CD4-positive, alpha-beta T cell treated with Interleukin-17A for 4 hours (primary cell): Measurements from ENCODE around the gene OR6B2.

ENCODE experiments used
- DNase-seq: peaks from one replicate; pipeline ENCODE4 v3.0.0-alpha.2; 2020; ENCODE audit warnings: mixed read lengths

The OR6B2 gene

DNA sequence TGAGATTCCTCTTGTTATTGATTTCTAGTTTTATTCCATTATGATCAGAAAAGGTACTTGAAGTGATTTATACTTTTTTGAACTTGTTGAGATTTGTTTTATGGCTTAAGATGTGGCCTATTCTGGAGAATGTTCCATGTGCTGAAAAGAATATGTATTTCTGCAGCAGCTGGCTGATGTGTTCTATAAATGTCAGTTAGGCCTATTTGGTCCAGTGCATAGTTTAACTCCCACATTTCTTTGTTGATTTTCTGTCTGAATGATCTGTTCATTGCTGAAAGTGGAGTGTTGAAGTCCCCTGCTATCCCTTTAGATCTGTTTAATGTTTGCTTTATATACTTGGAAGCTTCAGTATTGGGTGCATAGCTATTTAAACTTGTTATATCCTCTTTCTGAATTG is 7.1 kb upstream of the OR6B2 start:
- no peak for DNase-seq

DNA sequence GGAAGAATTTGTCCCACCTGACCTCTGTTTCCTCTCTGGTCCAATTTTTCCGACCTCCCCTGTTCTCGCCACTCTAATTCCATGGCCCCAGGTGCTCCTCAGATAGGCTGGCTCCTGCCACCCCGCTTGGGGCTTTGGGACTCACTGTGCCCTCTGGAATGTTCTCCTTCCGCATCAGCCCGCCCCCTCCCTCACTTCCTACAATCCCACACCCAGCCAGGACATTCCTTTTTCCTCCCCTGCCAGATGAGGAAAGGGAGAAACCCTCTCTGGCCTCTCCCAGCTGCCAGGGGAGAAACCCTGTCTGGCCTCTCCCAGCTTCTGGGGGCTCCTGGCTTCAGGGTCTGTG is 3.1 kb upstream of the OR6B2 start:
- DNase-seq: no peak

DNA sequence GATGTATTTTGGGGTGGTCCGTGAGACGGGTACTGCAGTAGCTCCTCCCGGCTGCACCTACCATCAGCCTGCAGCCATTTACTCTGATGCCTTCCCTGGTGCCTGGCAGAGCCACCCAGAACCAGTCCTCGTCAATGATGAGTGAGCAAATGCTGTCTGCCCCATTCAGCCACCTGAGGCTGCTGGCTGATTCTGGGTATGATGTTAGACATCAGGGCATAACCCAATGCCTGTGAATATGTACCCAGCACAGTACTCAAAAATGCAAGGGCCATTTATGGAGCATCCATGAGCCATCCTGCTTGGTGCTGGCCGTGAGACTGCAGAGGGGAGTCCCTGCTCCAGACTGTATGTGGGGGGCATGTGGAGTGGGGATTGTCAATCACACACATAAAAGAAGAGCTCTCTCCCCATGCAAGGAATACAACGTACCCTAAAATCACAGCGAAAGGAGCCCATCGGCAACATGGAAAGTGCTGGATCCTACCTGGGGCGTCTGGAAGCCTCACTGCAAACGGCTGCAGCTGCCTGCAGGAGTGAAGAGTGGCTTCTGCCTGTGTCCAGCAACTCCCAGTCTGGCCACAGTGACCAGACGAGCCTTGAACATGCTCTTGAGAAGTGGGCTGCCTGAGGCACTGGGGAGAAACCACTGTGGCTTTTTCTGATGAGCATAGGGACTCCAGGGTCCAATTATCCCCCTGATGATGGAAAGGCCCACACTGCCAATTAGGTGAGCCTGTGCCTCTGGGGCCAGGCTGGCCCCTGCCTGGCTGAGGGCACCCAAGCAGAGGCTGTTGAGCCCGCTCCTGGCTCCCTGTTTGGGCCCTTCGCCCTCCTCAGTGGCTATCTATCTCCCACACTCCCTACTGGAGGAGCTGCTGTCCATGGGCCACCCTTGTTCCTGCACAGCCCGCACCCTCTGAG is 2.4 kb upstream of the OR6B2 start:
- DNase-seq: no peak

- DNase-seq: no peak
These were observed 5.5 kb downstream of the OR6B2 start for GRCh38 chr2:240024766-240025165.

DNA sequence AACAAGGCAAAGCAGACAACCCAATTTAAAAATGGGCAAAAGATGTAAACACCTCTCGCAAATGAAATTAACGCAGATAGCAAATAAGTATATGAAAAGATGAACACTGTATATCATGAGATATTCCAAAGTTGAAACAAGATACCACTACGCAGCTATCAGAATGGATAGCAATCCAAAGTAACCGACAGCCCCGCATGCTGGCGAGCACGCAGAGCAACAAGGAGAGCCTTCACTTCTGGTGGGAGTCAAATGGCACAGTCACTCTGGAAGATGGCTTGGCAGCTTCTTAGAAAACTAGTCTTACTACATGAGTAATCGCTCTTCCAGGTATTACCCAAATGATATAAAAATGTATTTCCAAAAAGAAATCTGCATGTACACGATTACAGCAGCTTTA is 6.4 kb downstream of the OR6B2 start:
- no peak for DNase-seq

DNA sequence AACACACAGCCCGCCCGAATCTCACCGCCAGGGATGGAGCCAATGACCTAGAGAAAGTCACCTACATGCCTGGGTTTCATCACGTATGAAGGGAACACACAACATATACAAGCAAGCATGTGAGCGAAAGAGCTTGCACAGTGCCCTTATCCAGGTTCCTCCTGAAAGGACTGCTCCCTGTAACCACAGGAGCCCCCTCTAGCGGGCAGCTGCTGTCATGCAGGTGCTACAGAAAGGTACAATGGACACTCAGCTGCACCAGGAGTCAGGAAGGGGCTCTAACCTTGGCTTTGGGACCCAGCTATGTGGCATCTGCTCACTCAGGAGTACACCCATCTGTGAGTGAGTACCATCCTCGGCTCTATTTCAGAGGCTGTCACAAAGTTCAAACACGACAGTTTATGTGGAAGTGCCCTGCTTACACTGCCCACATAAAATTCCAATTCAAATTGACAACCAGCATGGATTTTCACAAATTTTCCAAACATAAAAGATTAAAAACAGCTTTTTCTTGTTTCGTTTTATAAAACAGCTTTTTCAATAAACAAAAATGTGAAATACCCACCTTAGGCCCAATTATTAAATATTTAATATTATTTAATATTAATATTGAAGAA is 8.6 kb downstream of the OR6B2 start:
- DNase-seq: peak; percentile 74

GRCh38 chr2:240018071-240018750 is 12.0 kb downstream of the OR6B2 start:
- no peak for DNase-seq

GRCh38 chr2:240014327-240014726 is 15.9 kb downstream of the OR6B2 start:
- no peak for DNase-seq

- no peak for DNase-seq
These were observed 16.9 kb downstream of the OR6B2 start for GRCh38 chr2:240013343-240013742.

- no peak for DNase-seq
These were observed 27.2 kb downstream of the OR6B2 start for GRCh38 chr2:240002983-240003382.

GRCh38 chr2:240000671-240001070 is 29.6 kb downstream of the OR6B2 start:
- no peak for DNase-seq

GRCh38 chr2:239997686-239998409 is 32.4 kb downstream of the OR6B2 start:
- DNase-seq: no peak

DNA sequence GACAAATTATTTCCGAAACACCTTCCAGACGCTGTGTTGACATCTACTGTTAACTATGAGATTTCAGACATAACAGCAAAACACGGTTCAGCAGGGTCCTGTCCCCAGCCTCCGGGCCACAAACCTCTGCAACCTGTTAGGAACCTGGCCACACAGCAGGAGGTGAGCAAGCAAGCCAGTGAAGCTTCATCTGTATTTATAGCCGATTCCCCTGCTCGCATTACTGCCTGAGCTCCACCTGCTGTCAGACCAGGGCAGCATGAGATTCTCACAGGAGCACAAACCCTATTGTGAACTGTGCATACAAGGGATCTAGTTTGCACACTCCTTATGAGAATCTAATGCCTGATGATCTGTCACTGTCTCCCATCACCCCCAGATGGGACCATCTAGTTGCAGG is 36.1 kb downstream of the OR6B2 start:
- no peak for DNase-seq

GRCh38 chr2:239993291-239993690 is 36.9 kb downstream of the OR6B2 start:
- no peak for DNase-seq

DNA sequence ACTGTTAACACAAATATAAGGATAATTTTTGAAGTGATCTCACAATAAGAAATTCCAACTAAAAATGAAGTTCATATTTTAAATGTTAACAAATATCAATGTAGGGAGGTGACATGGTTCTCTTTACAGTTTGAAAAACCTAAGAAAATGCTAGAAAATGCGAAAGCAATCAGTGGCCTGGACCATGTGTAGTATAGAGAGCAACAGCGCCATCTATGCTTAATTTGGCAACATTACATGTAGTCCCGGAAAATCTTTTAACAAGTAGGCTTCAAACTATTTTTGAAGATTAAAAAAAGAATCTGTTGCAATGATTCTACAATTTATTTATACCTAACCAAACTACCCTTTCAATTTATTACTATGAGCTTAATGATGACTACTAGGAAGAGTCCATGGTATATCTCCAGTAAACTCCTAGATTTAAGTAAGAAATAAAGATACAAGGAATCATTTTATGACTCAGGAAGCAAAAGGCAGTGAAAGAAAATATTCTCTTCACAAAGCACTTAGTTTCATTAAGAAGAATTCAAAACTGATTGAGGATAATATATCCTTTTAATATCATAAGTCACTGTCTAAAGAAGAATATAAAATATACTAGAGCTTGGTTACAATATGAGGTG is 38.4 kb downstream of the OR6B2 start:
- DNase-seq: peak; percentile 13

GRCh38 chr2:239990966-239991365 is 39.3 kb downstream of the OR6B2 start:
- DNase-seq: no peak

DNA sequence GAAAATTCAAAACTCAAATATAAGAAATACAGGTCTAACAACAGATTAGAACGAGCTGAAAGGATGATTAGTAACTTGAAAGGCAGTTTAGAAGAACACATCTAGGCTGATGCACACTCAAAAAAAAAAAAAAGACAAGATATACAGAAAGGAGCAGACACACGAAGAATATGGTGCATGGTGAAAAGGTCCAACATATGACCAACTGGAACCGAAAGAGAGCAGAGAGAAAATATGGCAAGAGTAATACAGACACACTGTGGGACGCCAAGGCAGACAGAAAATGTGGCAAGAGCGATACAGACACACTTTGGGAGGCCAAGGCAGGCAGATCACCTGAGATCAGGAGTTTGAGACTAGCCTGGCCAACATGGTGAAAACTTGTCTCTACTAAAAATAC is 44.9 kb downstream of the OR6B2 start:
- DNase-seq: no peak

DNA sequence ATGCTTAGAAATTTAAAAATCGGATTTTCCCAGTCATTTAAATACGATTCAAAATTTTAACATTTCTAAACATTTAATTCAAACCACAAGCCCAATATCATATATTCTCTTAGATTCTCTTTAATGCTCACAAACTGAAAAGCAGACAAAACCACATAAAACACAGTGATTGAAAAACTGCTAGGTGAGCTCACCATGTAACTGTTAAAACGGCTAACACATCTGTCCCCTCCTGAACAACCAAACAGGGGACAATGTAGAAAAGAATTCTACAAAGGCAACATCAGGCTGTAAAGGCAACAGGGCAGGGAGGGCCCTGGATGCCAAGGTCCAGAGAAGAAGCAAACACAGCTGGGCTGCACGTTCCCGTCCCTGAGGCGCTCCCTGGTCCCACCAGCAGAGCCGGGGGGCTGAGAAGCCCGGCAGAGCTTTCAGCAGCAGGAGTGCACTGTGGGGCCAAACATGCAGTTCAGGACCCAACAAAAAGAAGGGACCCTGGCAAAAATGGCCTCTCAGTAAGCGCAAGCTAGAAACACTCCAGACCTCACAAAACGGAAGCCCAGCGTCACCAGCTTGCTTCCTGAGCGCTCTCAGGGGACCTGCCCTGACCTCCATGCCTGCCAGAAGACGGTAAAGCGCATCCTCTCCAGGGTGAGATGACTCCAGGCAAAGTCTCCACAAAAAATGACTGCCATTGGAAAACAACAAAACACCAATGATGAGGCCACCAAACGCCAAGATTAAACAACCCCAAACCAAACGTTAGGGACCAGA is 45.6 kb downstream of the OR6B2 start:
- no peak for DNase-seq

DNA sequence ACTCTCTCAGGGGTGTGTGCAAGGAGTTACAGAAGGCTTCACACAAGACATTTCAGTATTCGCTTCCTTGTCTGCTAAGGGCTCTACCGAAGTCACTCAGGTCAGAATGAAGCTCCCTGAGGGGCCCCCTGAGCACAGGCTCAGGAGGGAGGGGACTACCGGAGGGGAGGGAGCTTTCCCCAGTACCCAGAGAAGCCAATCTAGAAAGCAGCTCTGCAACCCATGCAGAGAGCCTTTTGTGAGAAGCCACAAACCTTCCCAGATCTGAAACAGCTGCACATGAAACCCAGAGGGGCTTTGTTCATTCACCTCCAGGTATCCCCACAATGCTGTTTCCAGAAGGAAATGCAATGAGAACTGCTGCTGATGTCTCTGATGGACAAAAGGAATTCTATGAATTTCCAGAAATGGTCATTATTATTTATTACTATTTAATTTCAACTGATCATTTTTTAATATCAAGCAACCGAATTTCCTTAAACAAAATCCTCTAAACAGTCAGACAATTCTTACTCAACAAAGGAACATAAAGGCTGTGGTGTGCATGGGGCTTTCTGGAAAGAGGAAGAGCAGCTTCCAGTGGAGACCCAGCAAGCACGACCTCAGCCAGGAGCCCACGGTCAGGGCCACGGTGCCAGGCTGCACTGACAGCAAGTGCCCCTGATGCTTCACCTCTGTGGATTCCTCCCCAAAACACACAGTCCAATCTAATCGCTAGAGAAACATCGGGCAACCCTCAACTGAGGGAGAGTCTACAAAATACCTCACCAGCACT is 47.0 kb downstream of the OR6B2 start:
- DNase-seq: no peak
